Erythroblast (primary cell): ENCODE measurements around the gene PNPLA7.

Experiments
- GATA1 ChIP-seq: IDR thresholded peaks from 2 replicates; pipeline ENCODE4 v1.6.1; 2011; ENCODE audit warnings: low read depth, mild to moderate bottlenecking, control low read depth, low read length, moderate library complexity
- POLR2A ChIP-seq: IDR thresholded peaks from 2 replicates; pipeline ENCODE4 v1.6.1; 2011; ENCODE audit warnings: mild to moderate bottlenecking, low read length

DNA sequence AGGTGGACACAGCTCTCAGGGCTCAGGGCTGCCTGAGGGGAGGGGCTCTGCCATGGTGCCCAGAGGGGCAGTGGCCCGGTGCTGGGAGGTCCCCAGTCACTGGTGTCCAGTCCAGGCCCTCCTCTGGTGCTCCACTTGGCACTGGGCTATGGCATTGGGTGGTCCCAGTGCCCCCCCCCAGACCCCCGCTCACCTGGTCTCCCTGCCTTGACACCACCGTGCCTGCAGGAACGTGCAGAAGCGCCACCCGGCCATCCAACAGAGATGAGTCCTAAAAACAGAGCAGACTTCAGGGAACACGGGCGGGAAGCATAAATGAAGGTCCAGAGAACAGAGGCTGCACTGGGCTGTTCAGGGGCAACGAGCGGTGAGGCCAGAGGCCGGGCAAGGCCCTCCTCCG is 48.7 kb downstream of the PNPLA7 start:
- TF ChIP-seq POLR2A (no peak), GATA1 (no peak)
